Liver (tissue), 9 donors: ENCODE results near the gene PDGFD. TPM values are rescaled to one million over a fixed set of nuclear protein-coding genes. Genes with fewer than 3 reads are reported as not detected.

Experiments
- DNase-seq: peaks from one replicate; pipeline ENCODE4 v3.0.0-alpha.2; 2017; ENCODE audit warnings: low spot score
- H3K27ac ChIP-seq, 2 donors: one replicate each; pipeline ENCODE4 v1.7.0; 2013; ENCODE audit warnings: inconsistent platforms in 2 of 2, low read length in 2 of 2, control low read depth in 1 of 2, low read depth in 1 of 2, mild to moderate bottlenecking in 1 of 2
- H3K27me3 ChIP-seq, 4 donors: one replicate each; pipeline versions ENCODE4 v1.6.1 to v1.7.0; 2013; ENCODE audit warnings: low read length in 3 of 4, inconsistent platforms in 1 of 4, mild to moderate bottlenecking in 1 of 4, moderate library complexity in 1 of 4; ENCODE audit not compliant: control insufficient read depth in 4 of 4, insufficient read depth in 4 of 4
- H3K36me3 ChIP-seq, 4 donors: one replicate each; pipeline versions ENCODE4 v1.6.1 to v1.7.0; 2013; ENCODE audit warnings: low read length in 3 of 4, mild to moderate bottlenecking in 3 of 4, low read depth in 1 of 4, moderate library complexity in 1 of 4; ENCODE audit not compliant: control insufficient read depth in 4 of 4, insufficient read depth in 3 of 4
- H3K4me1 ChIP-seq, 4 donors: one replicate each; pipeline versions ENCODE4 v1.6.1 to v1.7.0; 2013; ENCODE audit warnings: low read length in 3 of 4, mild to moderate bottlenecking in 3 of 4, moderate library complexity in 1 of 4; ENCODE audit not compliant: control insufficient read depth in 4 of 4, insufficient read depth in 4 of 4
- H3K4me3 ChIP-seq, 3 donors: one replicate each; pipeline versions ENCODE4 v1.6.1 to v1.7.0; 2013; ENCODE audit warnings: low read length in 3 of 3, control low read depth in 1 of 3, low read depth in 1 of 3, mild to moderate bottlenecking in 1 of 3
- H3K9ac ChIP-seq, 2 donors: one replicate each; pipeline ENCODE4 v1.7.0; 2013; ENCODE audit warnings: low read length in 2 of 2, mild to moderate bottlenecking in 2 of 2, moderate library complexity in 2 of 2, control low read depth in 1 of 2, low read depth in 1 of 2
- H3K9me3 ChIP-seq, 4 donors: one replicate each; pipeline versions ENCODE4 v1.6.1 to v1.7.0; 2013; ENCODE audit warnings: low read length in 3 of 4; ENCODE audit not compliant: control insufficient read depth in 4 of 4
- ATF3 ChIP-seq: IDR thresholded peaks from 2 replicates; pipeline ENCODE4 v1.6.1; 2016; ENCODE audit warnings: antibody characterized with exemption
- CTCF ChIP-seq: fragments of 150-350 bp; IDR thresholded peaks from 2 replicates; pipeline ENCODE4 v1.5.1; 2017; ENCODE audit warnings: improper control_type of control experiment, low read depth, low read length; ENCODE audit not compliant: missing input control
- EGR1 ChIP-seq, 2 donors: IDR thresholded peaks; 2 replicates each; pipeline ENCODE4 v1.6.1; 2016 to 2018; ENCODE audit warnings: antibody characterized with exemption in 2 of 2, low read depth in 2 of 2
- FOXA1 ChIP-seq: IDR thresholded peaks from 2 replicates; pipeline ENCODE4 v1.6.1; 2016; ENCODE audit warnings: antibody characterized with exemption
- FOXA2 ChIP-seq: IDR thresholded peaks from 2 replicates; pipeline ENCODE4 v1.6.1; 2016; ENCODE audit warnings: antibody characterized with exemption
- GABPA ChIP-seq, 2 donors: IDR thresholded peaks in 1 of 2; conservative IDR thresholded peaks in 1 of 2; 2 replicates each; pipeline ENCODE4 v1.6.1; 2016; ENCODE audit warnings: antibody characterized with exemption in 2 of 2, mild to moderate bottlenecking in 1 of 2, moderate library complexity in 1 of 2
- HNF4A ChIP-seq, 2 donors: conservative IDR thresholded peaks; 2 replicates each; pipeline ENCODE4 v1.6.1; 2016; ENCODE audit warnings: antibody characterized with exemption in 2 of 2, mild to moderate bottlenecking in 2 of 2
- HNF4G ChIP-seq: IDR thresholded peaks from 2 replicates; pipeline ENCODE4 v1.6.1; 2016; ENCODE audit warnings: antibody characterized with exemption
- JUND ChIP-seq, 2 donors: IDR thresholded peaks; 2 replicates each; pipeline ENCODE4 v1.6.1; 2016; ENCODE audit warnings: antibody characterized with exemption in 2 of 2
- NR2F2 ChIP-seq: IDR thresholded peaks from 2 replicates; pipeline ENCODE4 v1.6.1; 2016; ENCODE audit warnings: antibody characterized with exemption
- RAD21 ChIP-seq, 2 donors: IDR thresholded peaks; 2 replicates each; pipeline ENCODE4 v1.6.1; 2016; ENCODE audit warnings: antibody characterized with exemption in 2 of 2, mild to moderate bottlenecking in 2 of 2
- REST ChIP-seq: IDR thresholded peaks from 2 replicates; pipeline ENCODE4 v1.6.1; 2016; ENCODE audit warnings: antibody characterized with exemption, mild to moderate bottlenecking
- RXRA ChIP-seq, 2 donors: IDR thresholded peaks; 2 replicates each; pipeline ENCODE4 v1.6.1; 2017 to 2018; ENCODE audit warnings: antibody characterized with exemption in 2 of 2, mild to moderate bottlenecking in 1 of 2
- SP1 ChIP-seq: IDR thresholded peaks from 2 replicates; pipeline ENCODE4 v1.6.1; 2018; ENCODE audit warnings: antibody characterized with exemption, mild to moderate bottlenecking
- TAF1 ChIP-seq: conservative IDR thresholded peaks from 2 replicates; pipeline ENCODE4 v1.6.1; 2016; ENCODE audit warnings: antibody characterized with exemption, mild to moderate bottlenecking
- YY1 ChIP-seq: IDR thresholded peaks from 2 replicates; pipeline ENCODE4 v1.6.1; 2016; ENCODE audit warnings: antibody characterized with exemption, mild to moderate bottlenecking
- WGBS: extraction: QIAGEN DNeasy Blood & Tissue Kit; methylation state at CpG from one replicate; pipeline ENCODE4 v1.1.7; 2013; 5-methylcytosine and 5-hydroxymethylcytosine counted together
- polyA plus RNA-seq, 2 donors: library from polyadenylated mRNA; stranded (reverse) in 1 of 2; unstranded in 1 of 2; fragments of 200-250 nt in 1 of 2; fragments of >200 nt in 1 of 2; fragmentation: Nextera tagmentation in 1 of 2; extraction: Ambion mirVana in 1 of 2; gene quantifications; one replicate each; pipeline versions ENCODE4 v1.2.1 to v1.2.3, GENCODE V29; 2013 to 2015
- total RNA-seq, 2 donors: library from RNA; depleted of rRNA; stranded (reverse); fragments of >200 nt; gene quantifications; one replicate each; pipeline ENCODE4 v1.2.3, GENCODE V29; 2014
- TF ChIP-seq, protein P1 (sequence below): IDR thresholded peaks from 2 replicates; pipeline ENCODE4 v1.6.1; 2016; ENCODE audit warnings: antibody characterized with exemption
- TF ChIP-seq, protein P2 (sequence below): IDR thresholded peaks from 2 replicates; pipeline ENCODE4 v1.6.1; 2016; ENCODE audit warnings: antibody characterized with exemption
- donor health status: healthy.
- donor health status: healthy.
- donor health status: healthy.
- donor health status: healthy.
- donor health status: healthy.

Gene PDGFD
- total and polyA plus RNA-seq, 4 donors, result 1.0 to 3.3 (median 2.1) TPM

DNA sequence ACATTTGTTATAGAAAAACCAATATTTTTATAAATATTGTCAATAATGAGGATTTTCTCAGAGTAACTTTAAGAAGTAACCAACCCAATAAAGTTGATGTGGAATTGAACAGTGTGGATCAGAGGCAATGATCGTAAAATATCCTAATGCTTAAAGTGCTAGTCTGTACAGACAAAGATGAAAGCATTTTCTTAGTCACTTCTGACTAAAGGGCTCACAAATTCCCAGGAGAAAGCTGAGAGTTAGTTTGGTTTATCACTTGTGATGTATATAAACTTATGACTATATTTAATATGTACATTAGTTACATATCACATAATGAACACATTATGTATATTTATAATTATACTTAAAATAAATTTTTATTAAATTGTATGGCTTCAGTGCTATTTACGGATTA, 152.9 kb downstream of the PDGFD start:
- H3K27me3 ChIP-seq, result no peaks in the 10 kb centered on the region
- no peak for DNase-seq
- 81% methylated on average over 2 of the region's 2 CpGs for WGBS
- no peak overlapping the region for H3K27ac ChIP-seq
- H3K4me3 ChIP-seq, result no peak overlapping the region
- H3K4me1 ChIP-seq, result no peaks in the 10 kb centered on the region
- H3K36me3 ChIP-seq, result no peaks in the 10 kb centered on the region
- H3K9ac ChIP-seq, result no peak overlapping the region
- no peak for TF ChIP-seq YY1
- TF ChIP-seq REST, result no peak
- no peak for TF ChIP-seq RAD21 (IDR thresholded peaks at IDR 0.05)
- H3K9me3 ChIP-seq, result no peaks in the 10 kb centered on the region

DNA sequence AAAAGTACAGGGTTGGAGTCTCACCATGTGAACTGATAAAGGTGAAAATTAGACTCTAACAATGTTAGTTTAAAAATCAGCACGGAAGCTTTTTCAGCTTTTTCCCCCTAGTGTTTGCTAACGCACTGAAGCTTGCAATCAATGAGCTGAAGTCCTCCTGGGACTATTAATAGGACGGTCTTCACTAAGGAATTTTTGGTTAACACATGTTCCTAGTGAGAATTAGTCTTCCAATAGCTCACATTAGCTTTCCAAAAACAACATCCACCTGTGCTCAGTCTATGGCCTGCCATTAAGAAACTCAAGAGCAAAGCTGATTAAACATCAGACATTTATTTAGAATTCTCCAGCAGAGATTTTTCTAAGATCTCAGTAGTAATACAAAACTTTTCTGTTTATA, 154.2 kb downstream of the PDGFD start:
- H3K9ac ChIP-seq, result no peak overlapping the region
- H3K36me3 ChIP-seq, result no peaks in the 10 kb centered on the region
- H3K27ac ChIP-seq, result no peak overlapping the region
- no peak overlapping the region for H3K4me3 ChIP-seq
- H3K9me3 ChIP-seq, result no peaks in the 10 kb centered on the region
- TF ChIP-seq GABPA (IDR thresholded peaks at IDR 0.05 in 1 of 2, conservative IDR thresholded peaks at IDR 0.05 in 1 of 2) (no peak), EGR1 (IDR thresholded peaks at IDR 0.05; ENCODE audit: low read depth in 2 of 2) (no peak), HNF4G (no peak), NR2F2 (no peak), HNF4A (conservative IDR thresholded peaks at IDR 0.05) (no peak), TAF1 (no peak), FOXA2 (no peak), ATF3 (no peak), RXRA (IDR thresholded peaks at IDR 0.05) (no peak), CTCF (no peak), REST (no peak), SP1 (no peak), YY1 (no peak), JUND (IDR thresholded peaks at IDR 0.05) (no peak), FOXA1 (no peak), RAD21 (IDR thresholded peaks at IDR 0.05) (no peak)
- TF ChIP-seq, protein P1, sequence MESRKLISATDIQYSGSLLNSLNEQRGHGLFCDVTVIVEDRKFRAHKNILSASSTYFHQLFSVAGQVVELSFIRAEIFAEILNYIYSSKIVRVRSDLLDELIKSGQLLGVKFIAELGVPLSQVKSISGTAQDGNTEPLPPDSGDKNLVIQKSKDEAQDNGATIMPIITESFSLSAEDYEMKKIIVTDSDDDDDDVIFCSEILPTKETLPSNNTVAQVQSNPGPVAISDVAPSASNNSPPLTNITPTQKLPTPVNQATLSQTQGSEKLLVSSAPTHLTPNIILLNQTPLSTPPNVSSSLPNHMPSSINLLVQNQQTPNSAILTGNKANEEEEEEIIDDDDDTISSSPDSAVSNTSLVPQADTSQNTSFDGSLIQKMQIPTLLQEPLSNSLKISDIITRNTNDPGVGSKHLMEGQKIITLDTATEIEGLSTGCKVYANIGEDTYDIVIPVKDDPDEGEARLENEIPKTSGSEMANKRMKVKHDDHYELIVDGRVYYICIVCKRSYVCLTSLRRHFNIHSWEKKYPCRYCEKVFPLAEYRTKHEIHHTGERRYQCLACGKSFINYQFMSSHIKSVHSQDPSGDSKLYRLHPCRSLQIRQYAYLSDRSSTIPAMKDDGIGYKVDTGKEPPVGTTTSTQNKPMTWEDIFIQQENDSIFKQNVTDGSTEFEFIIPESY, result no peak
- TF ChIP-seq, protein P2, sequence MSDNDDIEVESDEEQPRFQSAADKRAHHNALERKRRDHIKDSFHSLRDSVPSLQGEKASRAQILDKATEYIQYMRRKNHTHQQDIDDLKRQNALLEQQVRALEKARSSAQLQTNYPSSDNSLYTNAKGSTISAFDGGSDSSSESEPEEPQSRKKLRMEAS, result no peak
- no peaks in the 10 kb centered on the region for H3K4me1 ChIP-seq
- no peaks in the 10 kb centered on the region for H3K27me3 ChIP-seq
- DNase-seq, result no peak
- 32% methylated on average over 3 of the region's 3 CpGs for WGBS
